Glutamatergic neuron (in vitro differentiated cells): Measurements from ENCODE around the gene XPO5. TPM values are rescaled to one million over a fixed set of nuclear protein-coding genes. Genes with fewer than 3 reads are reported as not detected.

ENCODE experiments used
- DNase-seq: peaks from one replicate; pipeline ENCODE4 v3.0.0; 2022
- H3K27ac Mint-ChIP-seq: one replicate; pipeline ENCODE4 v1.8.0; 2020; ENCODE audit warnings: mild to moderate bottlenecking, mixed read lengths, inconsistent platforms; ENCODE audit not compliant: unreplicated experiment
- H3K27me3 Mint-ChIP-seq: one replicate; pipeline ENCODE4 v1.8.0; 2020; ENCODE audit warnings: mild to moderate bottlenecking, moderate library complexity, mixed read lengths, inconsistent platforms; ENCODE audit not compliant: unreplicated experiment
- H3K36me3 Mint-ChIP-seq: one replicate; pipeline ENCODE4 v1.8.0; 2020; ENCODE audit warnings: mild to moderate bottlenecking, mixed read lengths, inconsistent platforms; ENCODE audit not compliant: unreplicated experiment
- H3K4me1 Mint-ChIP-seq: one replicate; pipeline ENCODE4 v1.8.0; 2020; ENCODE audit warnings: mild to moderate bottlenecking, low read depth, mixed read lengths, inconsistent platforms; ENCODE audit not compliant: unreplicated experiment
- H3K4me3 Mint-ChIP-seq: one replicate; pipeline ENCODE4 v1.8.0; 2020; ENCODE audit warnings: mild to moderate bottlenecking, mixed read lengths, inconsistent platforms; ENCODE audit not compliant: unreplicated experiment
- H3K9me3 Mint-ChIP-seq: one replicate; pipeline ENCODE4 v1.8.0; 2020; ENCODE audit warnings: mild to moderate bottlenecking, moderate library complexity, mixed read lengths, inconsistent platforms; ENCODE audit not compliant: unreplicated experiment
- total RNA-seq: library from RNA; stranded (reverse); fragmentation: NEBNext Ultra II Directional; extraction: Animal tissue kit (Norgen Biotek cat#: 25700); gene quantifications from one replicate; pipeline ENCODE4 v1.2.1, GENCODE V29; 2021; ENCODE audit not compliant: unreplicated experiment
- TF ChIP-seq, protein P1 (sequence below): fragments of 200-600 bp; sonication (generic); IDR thresholded peaks from one replicate; pipeline ENCODE4 v1.5.0; 2021; ENCODE audit not compliant: partially characterized antibody, unreplicated experiment

XPO5 gene
- total RNA-seq, 1 donor from 2014 or later: 52.7 TPM

DNA sequence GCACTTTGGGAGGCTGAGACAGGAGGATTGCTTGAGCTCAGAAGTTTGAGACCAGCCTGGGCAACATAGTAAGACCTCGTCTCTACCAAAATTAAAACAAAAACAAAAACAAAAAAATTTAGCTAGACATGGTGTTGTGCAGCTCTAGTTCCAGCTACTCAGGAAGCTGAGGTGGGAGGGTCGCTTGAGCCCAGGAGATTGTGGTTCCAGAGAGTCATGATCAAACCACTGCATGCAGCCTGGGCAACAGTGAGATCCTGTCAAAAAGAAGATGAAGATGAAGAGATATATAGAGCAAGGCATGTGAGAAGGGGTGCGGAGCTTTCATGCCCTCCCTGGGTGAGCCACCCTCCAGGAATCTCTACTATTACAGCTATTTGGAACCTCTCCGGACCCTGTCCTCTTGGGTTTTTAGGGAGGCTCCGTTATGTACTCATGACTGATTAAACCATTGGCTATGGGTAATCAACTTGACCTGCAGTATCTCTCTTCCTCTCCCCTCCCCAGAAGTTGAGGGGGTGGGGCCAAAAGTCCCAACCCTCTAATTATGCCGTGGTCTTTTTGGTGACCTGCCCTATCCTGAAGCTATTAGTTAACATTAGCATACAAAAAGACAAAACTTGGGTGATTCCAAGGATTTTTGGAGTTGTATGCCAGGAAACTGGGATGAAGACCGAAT lies 9.2 kb upstream of the XPO5 start:
- H3K27ac Mint-ChIP-seq: no peak overlapping the region
- no peak for DNase-seq
- peaks cover 2% of the 10 kb centered on the region for H3K9me3 Mint-ChIP-seq
- no peaks in the 10 kb centered on the region for H3K27me3 Mint-ChIP-seq
- H3K4me1 Mint-ChIP-seq: no peaks in the 10 kb centered on the region
- TF ChIP-seq, protein P1, sequence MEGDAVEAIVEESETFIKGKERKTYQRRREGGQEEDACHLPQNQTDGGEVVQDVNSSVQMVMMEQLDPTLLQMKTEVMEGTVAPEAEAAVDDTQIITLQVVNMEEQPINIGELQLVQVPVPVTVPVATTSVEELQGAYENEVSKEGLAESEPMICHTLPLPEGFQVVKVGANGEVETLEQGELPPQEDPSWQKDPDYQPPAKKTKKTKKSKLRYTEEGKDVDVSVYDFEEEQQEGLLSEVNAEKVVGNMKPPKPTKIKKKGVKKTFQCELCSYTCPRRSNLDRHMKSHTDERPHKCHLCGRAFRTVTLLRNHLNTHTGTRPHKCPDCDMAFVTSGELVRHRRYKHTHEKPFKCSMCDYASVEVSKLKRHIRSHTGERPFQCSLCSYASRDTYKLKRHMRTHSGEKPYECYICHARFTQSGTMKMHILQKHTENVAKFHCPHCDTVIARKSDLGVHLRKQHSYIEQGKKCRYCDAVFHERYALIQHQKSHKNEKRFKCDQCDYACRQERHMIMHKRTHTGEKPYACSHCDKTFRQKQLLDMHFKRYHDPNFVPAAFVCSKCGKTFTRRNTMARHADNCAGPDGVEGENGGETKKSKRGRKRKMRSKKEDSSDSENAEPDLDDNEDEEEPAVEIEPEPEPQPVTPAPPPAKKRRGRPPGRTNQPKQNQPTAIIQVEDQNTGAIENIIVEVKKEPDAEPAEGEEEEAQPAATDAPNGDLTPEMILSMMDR: no peak
- no peaks in the 10 kb centered on the region for H3K36me3 Mint-ChIP-seq
- H3K4me3 Mint-ChIP-seq: no peak overlapping the region

DNA sequence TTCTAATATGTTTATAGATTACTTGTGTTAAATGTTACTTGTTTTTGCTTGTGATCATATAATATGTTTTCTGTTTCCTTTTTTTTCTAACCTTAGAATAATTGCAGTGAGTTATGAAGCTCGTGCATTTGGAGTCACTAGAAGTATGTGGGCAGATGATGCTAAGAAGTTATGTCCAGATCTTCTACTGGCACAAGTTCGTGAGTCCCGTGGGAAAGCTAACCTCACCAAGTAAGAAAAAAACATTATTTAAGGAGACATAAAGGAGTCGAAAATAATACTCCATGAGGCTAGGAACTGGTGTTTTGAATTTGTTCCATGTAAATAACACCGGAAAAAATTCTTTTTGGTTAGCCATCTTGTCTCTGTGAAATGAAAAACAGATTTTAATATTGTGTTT lies 7.1 kb upstream of the XPO5 start:
- Mint-ChIP-seq H3K36me3 (no peaks in the 10 kb centered on the region), H3K4me3 (no peak overlapping the region), H3K9me3 (no peaks in the 10 kb centered on the region), H3K27ac (no peak overlapping the region), H3K27me3 (no peaks in the 10 kb centered on the region), H3K4me1 (peaks cover 5% of the 10 kb centered on the region)
- no peak for DNase-seq
- TF ChIP-seq, protein P1: no peak

DNA sequence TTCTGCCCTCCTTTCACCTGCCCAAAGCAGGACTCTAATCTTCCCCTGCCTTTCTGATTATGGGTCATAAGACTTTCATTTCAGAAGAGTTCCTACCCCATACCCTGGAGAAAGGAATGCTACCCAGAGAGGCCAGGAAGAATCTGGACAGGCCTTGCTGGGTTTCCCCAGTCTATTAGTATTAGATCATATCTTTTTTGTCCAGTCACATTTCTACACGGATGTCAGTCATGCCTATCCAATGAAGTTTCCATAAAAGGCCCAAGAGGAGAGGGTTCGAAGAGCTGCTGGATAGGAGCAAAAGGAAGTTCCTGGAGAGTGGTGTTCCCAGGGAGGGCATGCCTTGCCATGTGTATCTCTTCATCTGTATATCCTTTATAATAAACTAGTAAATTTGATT lies 3.3 kb upstream of the XPO5 start:
- no peaks in the 10 kb centered on the region for H3K36me3 Mint-ChIP-seq
- no peak for DNase-seq
- H3K4me3 Mint-ChIP-seq: peak overlapping the region; percentile 17
- H3K9me3 Mint-ChIP-seq: peaks cover 4% of the 10 kb centered on the region
- no peak overlapping the region for H3K27ac Mint-ChIP-seq
- peaks cover 12% of the 10 kb centered on the region for H3K4me1 Mint-ChIP-seq
- TF ChIP-seq, protein P1: no peak
- peaks cover 6% of the 10 kb centered on the region for H3K27me3 Mint-ChIP-seq

DNA sequence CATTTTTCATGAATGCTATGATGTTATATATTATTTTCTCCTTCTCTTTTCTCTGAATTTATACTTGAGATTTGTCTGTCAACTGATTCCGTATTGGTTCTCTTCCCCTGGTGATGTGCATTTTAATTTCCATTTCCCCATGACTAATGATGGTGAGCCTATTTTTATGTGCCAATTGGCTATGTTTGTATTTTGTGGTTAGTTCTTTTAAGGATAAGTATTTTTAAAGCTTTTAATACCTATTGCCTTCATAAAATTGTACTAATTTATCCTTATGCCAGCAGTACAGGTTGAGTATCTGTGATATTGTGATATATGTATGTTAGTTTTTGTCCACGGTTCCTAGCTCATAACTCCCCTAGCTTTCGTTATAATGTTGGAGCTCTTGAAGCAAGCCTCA lies 2.9 kb upstream of the XPO5 start:
- no peak overlapping the region for H3K27ac Mint-ChIP-seq
- peaks cover 12% of the 10 kb centered on the region for H3K4me1 Mint-ChIP-seq
- no peaks in the 10 kb centered on the region for H3K36me3 Mint-ChIP-seq
- H3K27me3 Mint-ChIP-seq: peaks cover 6% of the 10 kb centered on the region
- TF ChIP-seq, protein P1: no peak
- H3K9me3 Mint-ChIP-seq: peaks cover 4% of the 10 kb centered on the region
- DNase-seq: no peak
- peak overlapping the region; percentile 17 for H3K4me3 Mint-ChIP-seq

DNA sequence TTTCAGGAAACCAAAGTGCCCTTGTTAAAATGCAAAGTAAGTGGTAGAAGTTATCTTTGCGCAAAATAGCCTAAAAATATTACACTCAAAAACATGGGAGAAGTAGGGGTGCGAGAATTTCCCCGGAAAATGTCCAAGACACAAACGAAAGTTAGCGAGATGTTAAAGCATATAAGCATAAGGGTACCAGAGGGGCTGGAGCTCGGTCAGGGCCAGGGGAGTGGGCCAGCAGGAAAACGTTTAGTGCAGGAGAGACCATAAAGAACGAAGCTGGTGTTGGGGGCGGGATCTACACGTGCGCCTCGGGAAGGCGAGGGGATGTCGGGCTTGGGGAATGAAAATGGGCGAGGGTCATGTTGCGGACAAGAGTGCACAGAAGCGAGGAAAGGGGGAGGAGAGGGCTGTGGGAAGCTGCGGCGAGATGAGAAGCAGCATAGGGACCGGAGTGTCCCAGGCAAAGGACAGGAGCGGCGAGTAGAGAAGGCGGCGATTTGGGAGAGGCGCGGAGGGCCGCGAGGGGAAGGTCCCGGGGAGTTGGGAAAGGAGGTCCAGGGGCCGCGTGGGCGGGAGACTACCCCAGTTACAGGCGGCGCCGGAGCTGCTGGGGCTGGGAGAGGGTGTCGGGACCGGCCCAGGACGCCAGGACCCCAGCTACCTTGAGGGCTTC lies 600 bp downstream of the XPO5 start:
- Mint-ChIP-seq H3K36me3 (no peaks in the 10 kb centered on the region), H3K9me3 (peaks cover 4% of the 10 kb centered on the region), H3K27ac (peak overlapping the region; percentile 63), H3K27me3 (peaks cover 6% of the 10 kb centered on the region), H3K4me1 (peaks cover 12% of the 10 kb centered on the region), H3K4me3 (peak overlapping the region; percentile 98)
- peak; percentile 52 for DNase-seq
- TF ChIP-seq, protein P1: no peak
